Ovary (tissue), 9 donors: Measurements from ENCODE around the gene FRMD1. TPM values are rescaled to one million over a fixed set of nuclear protein-coding genes. Genes with fewer than 3 reads are reported as not detected.

Experiments used
- DNase-seq, 5 donors: peaks; one replicate each; pipeline ENCODE4 v3.0.0-alpha.2; 2019 to 2020
- H3K27ac ChIP-seq, 2 donors: fragments of 200-600 bp; one replicate each; pipeline versions ENCODE4 v1.5.1 to v1.8.0; 2019 to 2022
- H3K27me3 ChIP-seq: fragments of 200-600 bp; one replicate; pipeline ENCODE4 v1.8.0; 2022
- H3K36me3 ChIP-seq: fragments of 200-600 bp; sonication (generic); one replicate; pipeline ENCODE4 v1.5.1; 2019
- H3K4me1 ChIP-seq: one replicate; pipeline ENCODE4 v1.8.1; 2013; ENCODE audit warnings: mild to moderate bottlenecking, moderate library complexity; ENCODE audit not compliant: insufficient read depth
- H3K4me3 ChIP-seq: fragments of 200-600 bp; sonication (generic); one replicate; pipeline ENCODE4 v1.5.1; 2017
- H3K9me3 ChIP-seq, 2 donors: fragments of 200-600 bp in 1 of 2; sonication (generic) in 1 of 2; one replicate each; pipeline versions ENCODE4 v1.5.1 to v1.8.1; 2013 to 2019; ENCODE audit warnings: mild to moderate bottlenecking in 1 of 2, moderate library complexity in 1 of 2
- CTCF ChIP-seq, 3 donors: fragments of 450-650 bp in 2 of 3; fragments of 200-600 bp in 1 of 3; IDR thresholded peaks; one replicate each; pipeline versions ENCODE4 v1.5.1 to v1.8.0; 2016 to 2022; ENCODE audit warnings: antibody characterized with exemption in 3 of 3, mild to moderate bottlenecking in 1 of 3
- EP300 ChIP-seq: sonication (generic); formaldehyde crosslinking; IDR thresholded peaks from one replicate; pipeline ENCODE4 v1.6.1; 2017; ENCODE audit warnings: antibody characterized with exemption
- POLR2A ChIP-seq: fragments of 450-650 bp; IDR thresholded peaks from one replicate; pipeline ENCODE4 v1.6.1; 2017; ENCODE audit warnings: antibody characterized with exemption, mild to moderate bottlenecking, moderate library complexity
- WGBS, 3 donors: extraction: QIAGEN DNeasy Blood & Tissue Kit in 1 of 3; methylation state at CpG; one replicate each; pipeline versions ENCODE4 v1.1.5 to v1.1.7; 2013 to 2017; 5-methylcytosine and 5-hydroxymethylcytosine counted together
- intact Hi-C, 4 donors: fragments of 100-400 bp; cut with DNase I; formaldehyde crosslinking; loops; one replicate each; pipeline versions ENCODE4 v1.11.0 to v1.15.1; 2022 to 2023
- polyA plus RNA-seq, 2 donors: library from polyadenylated mRNA; stranded (reverse); fragments of 200-250 nt in 1 of 2; fragments of 350-450 nt in 1 of 2; fragmentation: Illumina TruSeq in 1 of 2; extraction: RNeasy Lipid Tissue Mini Kit (QIAGEN cat#74804) in 1 of 2; gene quantifications; one replicate each; pipeline ENCODE4 v1.2.3, GENCODE V29; 2013 to 2014
- total RNA-seq, 7 donors: library from RNA; depleted of rRNA in 2 of 7; stranded (reverse); fragments of >200 nt in 2 of 7; fragmentation: NEBNext Ultra II Directional in 3 of 7; extraction: Animal tissue kit (Norgen Biotek cat#: 25700) in 3 of 7; gene quantifications; one replicate each; pipeline versions ENCODE4 v1.1.0 to v1.2.4, GENCODE V29; 2016 to 2023
- donor health status: DM: no; HTN: no; CAD: no; lungs with moderate emphysema.
- donor health status: DM: no; HTN: no; CAD: no.
- donor health status: Bipolar disorder and iron deficiency.
- donor health status: DM: yes; HTN: yes; CAD: no.
- donor health status: DM: no; HTN: no; CAD: no.
- donor health status: DM: yes; HTN: yes; CAD: no.

The FRMD1 gene
- total and polyA plus RNA-seq, 9 donors: 0.10 to 0.48 (median 0.31) TPM; not detected in 2

GRCh38 chr6:168004945-168005344 lies 74.1 kb downstream of the FRMD1 start:
- no peaks in the 10 kb centered on the region for H3K27me3 ChIP-seq
- no peak for TF ChIP-seq CTCF (IDR thresholded peaks at IDR 0.05)
- TF ChIP-seq EP300: no peak
- TF ChIP-seq POLR2A: no peak
- H3K27ac ChIP-seq: no peak overlapping the region
- H3K4me1 ChIP-seq: no peaks in the 10 kb centered on the region
- WGBS, 3 donors: 92 to 95% (median 93%) methylated on average over 11 of the region's 11 CpGs
- H3K4me3 ChIP-seq: no peak overlapping the region
- intact Hi-C loops: no loop called here
- no peaks in the 10 kb centered on the region for H3K9me3 ChIP-seq
- no peaks in the 10 kb centered on the region for H3K36me3 ChIP-seq
- no peak for DNase-seq

- TF ChIP-seq POLR2A: no peak
- no peak for TF ChIP-seq CTCF (IDR thresholded peaks at IDR 0.05)
- TF ChIP-seq EP300: no peak
- intact Hi-C loops: no loop called here
- no peaks in the 10 kb centered on the region for H3K4me1 ChIP-seq
- no peaks in the 10 kb centered on the region for H3K36me3 ChIP-seq
- no peak overlapping the region for H3K4me3 ChIP-seq
- DNase-seq: no peak
- no peaks in the 10 kb centered on the region for H3K27me3 ChIP-seq
- no peaks in the 10 kb centered on the region for H3K9me3 ChIP-seq
- H3K27ac ChIP-seq: no peak overlapping the region
- WGBS, 3 donors: 72 to 84% (median 80%) methylated on average over 7 of the region's 7 CpGs
These were observed 75.0 kb downstream of the FRMD1 start for GRCh38 chr6:168004023-168004422.

Other genes with a start within 250 kb of the FRMD1 start
- 1 to 10 TPM in 1 of 7 donors, under 1 TPM in 3, not detected in 3; 0.32 to 1.2 (median 0.55) TPM for gene KIF25, start 81.5 kb downstream of the FRMD1 start, total RNA-seq
- gene KIF25, start 81.5 kb downstream of the FRMD1 start, polyA plus RNA-seq: under 1 TPM in 1 of 2 donors, not detected in 1; 0.96 TPM
- gene DACT2, start 240.6 kb upstream of the FRMD1 start, total RNA-seq: 1 to 10 TPM in 3 of 7 donors, under 1 TPM in 2, not detected in 2; 0.17 to 4.4 (median 1.3) TPM
- under 1 TPM; 0.17 to 0.27 TPM for gene DACT2, start 240.6 kb upstream of the FRMD1 start, polyA plus RNA-seq